Lung (tissue), 12 donors: ENCODE data around the gene STUM. TPM values are rescaled to one million over a fixed set of nuclear protein-coding genes. Genes with fewer than 3 reads are reported as not detected.
A peak's percentile ranks its signal among the peaks of the same experiment; 100 is the strongest.

ENCODE experiments used
- ATAC-seq: fragments of 200-7000 bp; cut with Tn5 transposase; one replicate; pipeline ENCODE4 v1.9.1; 2020; ENCODE audit warnings: moderate number of reproducible peaks; ENCODE audit not compliant: insufficient read depth, low FRiP score
- DNase-seq, 3 donors: peaks; one replicate each; pipeline ENCODE4 v3.0.0-alpha.2; 2013 to 2017
- H3K27ac ChIP-seq, 2 donors: one replicate each; pipeline ENCODE4 v1.5.1; 2013; ENCODE audit warnings: mild to moderate bottlenecking in 2 of 2, moderate library complexity in 2 of 2, control low read depth in 1 of 2, inconsistent platforms in 1 of 2, low read depth in 1 of 2, low read length in 1 of 2
- H3K27me3 ChIP-seq, 3 donors: one replicate each; pipeline ENCODE4 v1.5.1; 2013; ENCODE audit warnings: low read length in 2 of 3; ENCODE audit not compliant: control insufficient read depth in 3 of 3, insufficient read depth in 3 of 3
- H3K36me3 ChIP-seq, 4 donors: one replicate each; pipeline ENCODE4 v1.5.1; 2013; ENCODE audit warnings: low read length in 4 of 4, mild to moderate bottlenecking in 1 of 4, moderate library complexity in 1 of 4; ENCODE audit not compliant: control insufficient read depth in 4 of 4, insufficient read depth in 4 of 4
- H3K4me1 ChIP-seq, 5 donors: one replicate each; pipeline ENCODE4 v1.5.1; 2013; ENCODE audit warnings: low read length in 5 of 5, mild to moderate bottlenecking in 2 of 5, moderate library complexity in 1 of 5; ENCODE audit not compliant: control insufficient read depth in 5 of 5, insufficient read depth in 5 of 5
- H3K4me3 ChIP-seq: one replicate; pipeline ENCODE4 v1.5.1; 2013; ENCODE audit warnings: mild to moderate bottlenecking, control low read depth, moderate library complexity
- H3K9ac ChIP-seq, 2 donors: one replicate each; pipeline ENCODE4 v1.5.1; 2013; ENCODE audit warnings: low read length in 2 of 2, control low read depth in 1 of 2; ENCODE audit not compliant: insufficient read depth in 1 of 2
- H3K9me3 ChIP-seq, 4 donors: one replicate each; pipeline ENCODE4 v1.5.1; 2013; ENCODE audit warnings: low read length in 3 of 4, mild to moderate bottlenecking in 1 of 4, moderate library complexity in 1 of 4; ENCODE audit not compliant: control insufficient read depth in 4 of 4, insufficient read depth in 3 of 4
- WGBS, 2 donors: extraction: QIAGEN DNeasy Blood & Tissue Kit; methylation state at CpG; one replicate each; pipeline ENCODE4 v1.1.7; 2013; 5-methylcytosine and 5-hydroxymethylcytosine counted together
- polyA plus RNA-seq, 2 donors: library from polyadenylated mRNA; stranded (reverse); fragments of 200-250 nt; gene quantifications; one replicate each; pipeline ENCODE4 v1.2.1, GENCODE V29; 2013
- total RNA-seq, 2 donors: library from RNA; depleted of rRNA in 1 of 2; stranded (reverse); fragments of >200 nt in 1 of 2; gene quantifications; one replicate each; pipeline ENCODE4 v1.2.1, GENCODE V29; 2014 to 2021
- TF ChIP-seq, protein P1 (sequence below): IDR thresholded peaks from 2 replicates; pipeline ENCODE4 v1.5.1; 2012; ENCODE audit warnings: mild to moderate bottlenecking; ENCODE audit errors: control extremely low read depth, extremely low read depth
- donor health status: control.
- donor health status: control.
- donor health status: Bipolar disorder and iron deficiency.
- donor health status: healthy.
- donor health status: DM: yes; HTN: yes; CAD: no.

The STUM gene
- total and polyA plus RNA-seq, 4 donors, result 0.09 to 0.58 (median 0.48) TPM

DNA sequence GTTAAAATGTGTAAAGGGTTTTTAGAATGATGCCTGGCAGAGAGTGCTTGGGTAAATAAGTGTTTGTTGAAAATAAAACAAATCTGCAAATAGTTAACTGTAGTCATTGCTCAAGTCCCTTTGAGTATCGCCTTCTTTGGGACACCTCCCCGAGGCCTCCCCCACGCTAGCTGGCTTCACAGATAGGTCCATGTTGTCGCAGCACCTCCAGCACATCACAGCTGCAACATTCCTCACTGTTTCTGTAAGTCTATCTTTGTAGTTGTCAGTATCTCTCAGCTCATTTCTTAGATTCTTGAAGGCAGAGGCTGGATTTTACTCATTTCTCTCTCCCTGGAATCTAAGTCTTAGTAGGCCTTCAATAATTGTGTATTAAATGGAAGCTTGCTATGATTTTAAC is 1.6 kb upstream of the STUM start:
- no peak overlapping the region for H3K27ac ChIP-seq
- no peak overlapping the region for H3K9ac ChIP-seq
- no peak for ATAC-seq
- H3K9me3 ChIP-seq, result no peaks in the 10 kb centered on the region
- peaks cover 3 to 13% (median 12%) of the 10 kb centered on the region in 3 donors for H3K27me3 ChIP-seq
- no peaks in the 10 kb centered on the region for H3K36me3 ChIP-seq
- TF ChIP-seq, protein P1, sequence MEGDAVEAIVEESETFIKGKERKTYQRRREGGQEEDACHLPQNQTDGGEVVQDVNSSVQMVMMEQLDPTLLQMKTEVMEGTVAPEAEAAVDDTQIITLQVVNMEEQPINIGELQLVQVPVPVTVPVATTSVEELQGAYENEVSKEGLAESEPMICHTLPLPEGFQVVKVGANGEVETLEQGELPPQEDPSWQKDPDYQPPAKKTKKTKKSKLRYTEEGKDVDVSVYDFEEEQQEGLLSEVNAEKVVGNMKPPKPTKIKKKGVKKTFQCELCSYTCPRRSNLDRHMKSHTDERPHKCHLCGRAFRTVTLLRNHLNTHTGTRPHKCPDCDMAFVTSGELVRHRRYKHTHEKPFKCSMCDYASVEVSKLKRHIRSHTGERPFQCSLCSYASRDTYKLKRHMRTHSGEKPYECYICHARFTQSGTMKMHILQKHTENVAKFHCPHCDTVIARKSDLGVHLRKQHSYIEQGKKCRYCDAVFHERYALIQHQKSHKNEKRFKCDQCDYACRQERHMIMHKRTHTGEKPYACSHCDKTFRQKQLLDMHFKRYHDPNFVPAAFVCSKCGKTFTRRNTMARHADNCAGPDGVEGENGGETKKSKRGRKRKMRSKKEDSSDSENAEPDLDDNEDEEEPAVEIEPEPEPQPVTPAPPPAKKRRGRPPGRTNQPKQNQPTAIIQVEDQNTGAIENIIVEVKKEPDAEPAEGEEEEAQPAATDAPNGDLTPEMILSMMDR, result no peak
- H3K4me1 ChIP-seq, result peaks cover 0 to 25% (median 14%) of the 10 kb centered on the region in 5 donors
- DNase-seq, result no peak
- WGBS, 2 donors, result 91 to 95% methylated on average over 4 of the region's 4 CpGs
- no peak overlapping the region for H3K4me3 ChIP-seq

DNA sequence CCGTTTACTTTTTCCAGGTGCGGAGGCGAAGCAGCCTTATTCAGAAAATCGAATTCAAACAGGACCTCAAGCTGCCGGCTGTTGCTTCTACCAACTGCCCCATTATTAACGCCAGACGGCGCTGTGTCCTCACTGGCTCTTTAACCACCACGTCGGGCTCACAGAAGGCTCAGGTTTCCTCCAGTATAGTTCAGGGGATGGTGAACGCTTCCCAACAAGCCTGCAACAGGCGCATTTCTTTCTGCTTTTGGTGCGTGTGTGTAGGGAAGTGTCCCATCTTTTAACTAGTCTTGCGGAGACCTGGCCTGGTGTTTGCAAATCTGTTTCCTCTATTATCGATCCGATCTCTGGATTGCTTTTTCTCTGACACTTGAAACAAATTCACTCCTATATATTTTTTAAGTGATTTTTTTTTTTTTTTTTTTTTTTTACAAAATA is 791 bp upstream of the STUM start:
- WGBS, 2 donors, result 6 to 7% methylated on average over 16 of the region's 16 CpGs
- Histone ChIP-seq H3K4me1 (peaks cover 0 to 25% (median 14%) of the 10 kb centered on the region in 5 donors), H3K27me3 (peaks cover 3 to 13% (median 12%) of the 10 kb centered on the region in 3 donors), H3K9ac (no peak overlapping the region), H3K27ac (no peak overlapping the region), H3K36me3 (no peaks in the 10 kb centered on the region), H3K4me3 (no peak overlapping the region), H3K9me3 (no peaks in the 10 kb centered on the region)
- ATAC-seq, result peak; percentile 67
- peak; percentile 87 to 93 (median 90) for DNase-seq
- TF ChIP-seq, protein P1, result peak; percentile 84

DNA sequence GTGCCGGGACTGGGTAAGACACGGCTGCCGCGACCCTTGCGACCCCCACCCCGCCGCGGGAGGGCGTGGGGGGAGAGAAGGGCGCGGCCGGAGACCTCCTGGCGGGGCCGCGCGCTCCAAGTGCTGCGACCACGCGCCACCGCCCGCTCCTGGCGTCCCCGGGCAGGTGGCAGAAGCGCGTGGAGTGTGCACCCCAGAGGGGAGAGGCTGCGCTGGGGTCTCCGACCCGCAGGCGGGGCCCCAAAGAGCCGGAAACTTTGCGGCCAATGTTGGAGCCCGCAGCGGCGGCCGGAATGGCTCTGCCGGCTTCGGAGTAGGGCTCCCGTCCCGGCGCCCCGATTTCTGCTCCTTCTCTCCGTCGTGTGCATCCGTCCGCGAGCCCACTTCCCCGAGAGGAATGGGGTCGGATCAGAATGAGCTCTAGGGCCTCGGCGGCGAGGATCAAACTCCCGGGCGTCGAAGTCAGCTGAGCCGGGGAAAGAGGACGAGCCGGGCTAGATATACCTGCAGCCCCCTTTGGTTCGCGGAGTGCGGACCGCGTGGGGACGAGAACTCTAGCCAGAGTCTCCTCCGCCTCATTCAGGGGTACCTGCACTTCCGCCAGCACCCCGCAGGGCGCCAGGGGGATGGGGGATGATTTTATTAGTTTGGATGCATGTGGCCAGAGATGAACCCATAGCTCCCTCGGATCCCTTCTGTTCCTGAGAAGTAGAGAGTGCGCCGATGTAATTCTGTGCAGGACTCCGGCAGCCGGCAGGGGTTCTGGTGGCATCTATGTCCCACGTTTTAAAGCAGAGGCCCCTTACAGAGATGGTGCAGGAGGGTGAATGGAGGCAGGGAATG is 751 bp downstream of the STUM start:
- Histone ChIP-seq H3K4me1 (peaks cover 0 to 37% (median 14%) of the 10 kb centered on the region in 5 donors), H3K9ac (no peak overlapping the region), H3K27ac (no peak overlapping the region), H3K27me3 (peaks cover 3 to 13% (median 12%) of the 10 kb centered on the region in 3 donors), H3K9me3 (no peaks in the 10 kb centered on the region), H3K4me3 (peak overlapping the region; percentile 15), H3K36me3 (no peaks in the 10 kb centered on the region)
- WGBS, 2 donors, result 1 to 2% methylated on average over 56 to 73 of the region's 73 CpGs
- DNase-seq (no peak), ATAC-seq (no peak)
- TF ChIP-seq, protein P1, result no peak
